Astrocyte (in vitro differentiated cells and primary cell): ENCODE results near the gene MCTP1. TPM values are rescaled to one million over a fixed set of nuclear protein-coding genes. Genes with fewer than 3 reads are reported as not detected.

Source experiments
- DNase-seq: peaks from one replicate; pipeline ENCODE4 v3.0.0-alpha.2; 2010; ENCODE audit warnings: low read depth
- FAIRE-seq: peaks from 2 replicates; lab custom pipeline; 2011; peaks lifted over from hg19 to GRCh38; lab: Jason Lieb, UNC
- H2AFZ ChIP-seq: 2 replicates; pipeline ENCODE4 v1.6.0; 2012; ENCODE audit warnings: low read depth, low read length, inconsistent platforms
- H3K27ac ChIP-seq: 2 replicates; pipeline ENCODE4 v1.5.1; 2011; ENCODE audit warnings: low read depth, low read length, inconsistent platforms
- H3K27me3 ChIP-seq: 2 replicates; pipeline ENCODE4 v1.6.0; 2011; ENCODE audit warnings: low read length, inconsistent platforms; ENCODE audit not compliant: insufficient read depth
- H3K36me3 ChIP-seq: 2 replicates; pipeline ENCODE4 v1.5.1; 2011; ENCODE audit warnings: low read length, inconsistent platforms; ENCODE audit not compliant: insufficient read depth
- H3K4me1 ChIP-seq: 2 replicates; pipeline ENCODE4 v1.5.1; 2011; ENCODE audit warnings: low read length, inconsistent platforms; ENCODE audit not compliant: insufficient read depth
- H3K4me2 ChIP-seq: 2 replicates; pipeline ENCODE4 v1.6.0; 2012; ENCODE audit warnings: low read length, inconsistent platforms
- H3K4me3 ChIP-seq: 2 replicates; pipeline ENCODE4 v1.5.1; 2011; ENCODE audit warnings: low read depth, mild to moderate bottlenecking, low read length, inconsistent platforms; ENCODE audit not compliant: insufficient read depth
- H3K79me2 ChIP-seq: 2 replicates; pipeline ENCODE4 v1.6.0; 2012; ENCODE audit warnings: mild to moderate bottlenecking, low read length, inconsistent platforms; ENCODE audit not compliant: insufficient read depth
- H3K9ac ChIP-seq: 2 replicates; pipeline ENCODE4 v1.6.0; 2012; ENCODE audit warnings: mild to moderate bottlenecking, low read length, inconsistent platforms
- H3K9me3 ChIP-seq: 2 replicates; pipeline ENCODE4 v1.5.1; 2012; ENCODE audit warnings: low read depth, mild to moderate bottlenecking, low read length, inconsistent platforms; ENCODE audit not compliant: insufficient read depth
- H4K20me1 ChIP-seq: 2 replicates; pipeline ENCODE4 v1.6.0; 2012; ENCODE audit warnings: low read length, inconsistent platforms; ENCODE audit not compliant: insufficient read depth
- H3K27ac Mint-ChIP-seq: one replicate; pipeline ENCODE4 v1.8.0; 2021; ENCODE audit warnings: mild to moderate bottlenecking, mixed read lengths; ENCODE audit not compliant: unreplicated experiment
- H3K27me3 Mint-ChIP-seq: one replicate; pipeline ENCODE4 v1.8.0; 2021; ENCODE audit warnings: low read depth, mixed read lengths; ENCODE audit not compliant: unreplicated experiment
- H3K36me3 Mint-ChIP-seq: one replicate; pipeline ENCODE4 v1.8.0; 2021; ENCODE audit warnings: low read depth, mixed read lengths; ENCODE audit not compliant: unreplicated experiment
- H3K4me1 Mint-ChIP-seq: one replicate; pipeline ENCODE4 v1.8.0; 2021; ENCODE audit warnings: low read depth, mixed read lengths; ENCODE audit not compliant: unreplicated experiment
- H3K4me3 Mint-ChIP-seq: one replicate; pipeline ENCODE4 v1.8.0; 2021; ENCODE audit warnings: mild to moderate bottlenecking, moderate library complexity, mixed read lengths; ENCODE audit not compliant: unreplicated experiment
- H3K9me3 Mint-ChIP-seq: one replicate; pipeline ENCODE4 v1.8.0; 2021; ENCODE audit warnings: mild to moderate bottlenecking, mixed read lengths; ENCODE audit not compliant: unreplicated experiment
- CTCF ChIP-seq: IDR thresholded peaks from 2 replicates; pipeline ENCODE4 v1.5.1; 2011; ENCODE audit warnings: low read depth, mild to moderate bottlenecking, inconsistent platforms, low read length, moderate library complexity; ENCODE audit not compliant: insufficient read depth
- EZH2 ChIP-seq: IDR thresholded peaks from 2 replicates; pipeline ENCODE4 v1.6.1; 2012; ENCODE audit warnings: mild to moderate bottlenecking, low read length, inconsistent platforms; ENCODE audit not compliant: insufficient read depth
- total RNA-seq: library from RNA; stranded (reverse); gene quantifications from 2 replicates; pipeline ENCODE4 v1.2.1, GENCODE V29; 2021

Gene MCTP1
- total RNA-seq, 1 donor from 2014 or later, result 40.6 TPM

DNA sequence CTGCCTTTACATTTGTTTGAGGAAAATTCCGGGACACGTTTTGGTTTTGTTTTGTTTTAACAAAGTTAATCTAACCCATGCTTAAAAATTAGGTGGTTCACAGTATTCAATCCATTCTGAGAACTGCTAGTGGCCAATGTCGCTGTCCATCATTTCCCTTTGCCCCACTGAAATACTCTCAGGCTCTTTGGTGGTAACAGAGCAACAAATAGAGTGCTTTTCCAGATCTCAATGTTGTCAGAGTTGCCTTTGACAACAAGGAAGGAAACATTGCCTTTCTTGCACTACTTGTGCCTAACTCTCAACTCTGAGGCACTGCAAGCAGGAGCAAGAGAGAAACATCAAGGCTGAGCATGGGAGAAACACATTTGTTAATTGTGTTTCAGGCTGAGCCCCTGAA lies 154.0 kb downstream of the MCTP1 start:
- no peaks in the 10 kb centered on the region for H3K27me3 Mint-ChIP-seq
- no peak for FAIRE-seq
- no peak overlapping the region for H2AFZ ChIP-seq
- H3K9me3 ChIP-seq, result no peaks in the 10 kb centered on the region
- no peaks in the 10 kb centered on the region for H3K79me2 ChIP-seq
- H3K4me1 ChIP-seq, result no peaks in the 10 kb centered on the region
- H3K4me2 ChIP-seq, result no peak overlapping the region
- no peaks in the 10 kb centered on the region for H3K36me3 Mint-ChIP-seq
- H3K36me3 ChIP-seq, result no peaks in the 10 kb centered on the region
- no peaks in the 10 kb centered on the region for H3K9me3 Mint-ChIP-seq
- no peak overlapping the region for H3K27ac ChIP-seq
- no peak overlapping the region for H3K9ac ChIP-seq
- H3K27me3 ChIP-seq, result no peaks in the 10 kb centered on the region
- TF ChIP-seq CTCF (no peak), EZH2 (no peak)
- no peak for DNase-seq
- H3K27ac Mint-ChIP-seq, result no peak overlapping the region
- H3K4me3 Mint-ChIP-seq, result no peak overlapping the region
- H3K4me1 Mint-ChIP-seq, result peaks cover 6% of the 10 kb centered on the region
- no peak overlapping the region for H3K4me3 ChIP-seq
- H4K20me1 ChIP-seq, result no peaks in the 10 kb centered on the region

DNA sequence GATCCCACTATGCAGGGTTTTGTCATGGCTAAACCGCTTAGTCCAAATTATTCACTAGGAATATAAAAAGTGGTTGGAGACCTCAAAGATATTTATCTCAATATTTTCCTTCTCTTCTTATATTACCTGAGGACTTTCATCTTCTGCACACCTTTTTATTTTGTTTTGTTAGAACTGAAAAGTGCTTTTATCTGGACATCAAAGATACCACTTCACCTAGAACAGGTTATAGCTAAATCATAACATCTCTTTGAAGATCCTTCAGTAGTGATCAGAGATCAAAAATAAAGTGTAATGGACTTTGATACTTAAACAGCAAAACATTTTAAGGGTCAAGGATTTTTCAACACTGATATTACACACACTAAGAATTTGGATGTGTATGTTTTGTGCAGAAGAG lies 160.2 kb downstream of the MCTP1 start:
- Histone ChIP-seq H3K27me3 (no peaks in the 10 kb centered on the region), H2AFZ (no peak overlapping the region), H3K79me2 (no peaks in the 10 kb centered on the region), H3K36me3 (no peaks in the 10 kb centered on the region), H3K4me3 (no peak overlapping the region), H3K4me2 (no peak overlapping the region), H3K9ac (no peak overlapping the region), H3K4me1 (no peaks in the 10 kb centered on the region), H3K9me3 (no peaks in the 10 kb centered on the region), H4K20me1 (no peaks in the 10 kb centered on the region), H3K27ac (no peak overlapping the region)
- H3K4me3 Mint-ChIP-seq, result no peak overlapping the region
- TF ChIP-seq EZH2 (no peak), CTCF (no peak)
- H3K27ac Mint-ChIP-seq, result no peak overlapping the region
- no peaks in the 10 kb centered on the region for H3K36me3 Mint-ChIP-seq
- no peaks in the 10 kb centered on the region for H3K4me1 Mint-ChIP-seq
- H3K27me3 Mint-ChIP-seq, result no peaks in the 10 kb centered on the region
- peaks cover 2% of the 10 kb centered on the region for H3K9me3 Mint-ChIP-seq
- DNase-seq (no peak), FAIRE-seq (no peak)

- H3K9ac ChIP-seq, result no peak overlapping the region
- Mint-ChIP-seq H3K27me3 (no peaks in the 10 kb centered on the region), H3K4me1 (no peaks in the 10 kb centered on the region), H3K9me3 (peaks cover 2% of the 10 kb centered on the region), H3K4me3 (no peak overlapping the region), H3K36me3 (no peaks in the 10 kb centered on the region), H3K27ac (no peak overlapping the region)
- FAIRE-seq (no peak), DNase-seq (no peak)
- H3K27me3 ChIP-seq, result no peaks in the 10 kb centered on the region
- no peak overlapping the region for H3K4me3 ChIP-seq
- H3K9me3 ChIP-seq, result no peaks in the 10 kb centered on the region
- no peak overlapping the region for H2AFZ ChIP-seq
- no peaks in the 10 kb centered on the region for H3K36me3 ChIP-seq
- H3K79me2 ChIP-seq, result no peaks in the 10 kb centered on the region
- no peaks in the 10 kb centered on the region for H3K4me1 ChIP-seq
- no peak overlapping the region for H3K4me2 ChIP-seq
- H3K27ac ChIP-seq, result no peak overlapping the region
- no peaks in the 10 kb centered on the region for H4K20me1 ChIP-seq
- TF ChIP-seq CTCF, result no peak
- TF ChIP-seq EZH2, result no peak
Measured at GRCh38 chr5:95124101-95124500, 160.8 kb downstream of the MCTP1 start.
